ENCODE results near the gene KDM3B. TPM values are rescaled to one million over a fixed set of nuclear protein-coding genes. Genes with fewer than 3 reads are reported as not detected.

KDM3B gene
- total and polyA plus RNA-seq, 2 experiments from 2014 or later: 25.8 to 86.6 TPM

DNA sequence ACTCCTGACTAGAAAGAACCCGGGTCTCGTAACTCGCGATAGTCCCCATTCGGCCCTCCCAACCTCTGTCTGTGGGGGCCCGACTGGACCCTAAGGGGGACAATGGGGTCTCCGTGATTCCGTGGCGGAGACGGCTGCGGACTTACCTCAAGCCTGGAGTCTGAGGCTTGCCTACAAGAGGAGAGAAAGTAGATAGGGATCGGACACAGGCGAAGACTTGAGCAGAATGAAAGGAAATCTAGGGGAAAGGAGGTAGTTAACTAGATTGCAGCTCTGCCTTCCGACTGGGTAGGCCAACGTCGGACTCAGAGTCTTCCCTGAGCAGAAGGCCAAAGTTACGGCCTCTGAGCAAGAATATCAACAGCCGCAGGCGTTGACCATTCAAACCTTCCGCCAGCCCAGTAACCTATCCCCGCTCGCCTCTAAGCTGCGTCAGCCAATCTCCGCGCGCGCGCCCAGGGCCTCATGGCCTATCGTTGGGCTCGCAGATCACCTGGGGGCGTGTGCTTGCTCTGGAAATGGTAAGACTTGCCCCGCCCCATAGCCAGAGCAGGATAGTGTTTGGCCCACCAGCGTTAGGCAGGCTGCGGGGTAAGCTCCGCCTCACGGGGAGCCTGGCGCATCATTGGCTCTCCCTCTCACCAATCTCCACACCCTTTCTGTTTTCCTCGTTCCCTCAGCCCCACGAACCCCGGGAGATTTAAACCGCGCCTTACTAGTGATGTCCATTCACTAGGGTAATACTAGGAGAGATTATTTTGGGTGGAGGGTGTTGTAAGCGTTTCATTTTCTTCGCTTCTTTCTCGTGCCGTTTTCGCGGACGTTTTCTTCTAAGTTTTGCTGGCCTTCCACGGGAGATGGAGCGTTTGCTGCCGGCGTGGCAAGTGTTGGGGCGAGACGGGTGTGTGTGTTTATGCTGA lies 20.8 kb upstream of the KDM3B start, which contains the start of gene CDC25C:
Gene CDC25C, minus strand, starts transcription at position 356 of the 920 bp plus-strand sequence. CDS start 624 bp downstream, outside the sequence.
- H4K20me1 ChIP-seq (replicated peaks; ENCODE audit: insufficient read depth): no peaks in the 10 kb centered on the region
- Mint-ChIP-seq H3K27ac (peak within 1 kb of the TSS; percentile 98), H3K4me3 (peak within 1 kb of the TSS; percentile 92), H3K27me3 (ENCODE audit: insufficient read depth, low read depth, poor library complexity) (peaks cover 4% of the 10 kb centered on the region), H3K36me3 (ENCODE audit: low read depth) (no peaks in the 10 kb centered on the region; the same call in 2 of the 3 replicates), H3K4me1 (peaks cover 10% of the 10 kb centered on the region), H3K9me3 (no peaks in the 10 kb centered on the region)
- ATAC-seq (peak; percentile 99), DNase-seq (ENCODE audit: low spot score) (peak; percentile 100)
- peak; percentile 92 for TF ChIP-seq POLR2AphosphoS5 (IDR thresholded peaks at IDR 0.05; ENCODE audit: low read depth)
- no peak for TF ChIP-seq ZNF331 (CRISPR knock-in tag; IDR thresholded peaks at IDR 0.05; ENCODE audit: low read depth)
- TF ChIP-seq CREB1 (CRISPR knock-in tag; IDR thresholded peaks at IDR 0.05; ENCODE audit: low read depth): 0 out of 2 replicates have a peak, but pooled peaks have one; percentile 42
- no peaks in the 10 kb centered on the region; the same call in 1 of the 2 replicates for H3K36me3 ChIP-seq (ENCODE audit: insufficient read depth)
- peaks cover under 1% of the 10 kb centered on the region; the same call in 1 of the 2 replicates for H3K4me1 ChIP-seq (ENCODE audit: insufficient read depth)
- H3F3A ChIP-seq (replicated peaks; ENCODE audit: low read depth): no peaks in the 10 kb centered on the region
- H3K27ac ChIP-seq (ENCODE audit: low read depth): peak within 1 kb of the TSS; percentile 88
- H2AFZ ChIP-seq: peak within 1 kb of the TSS; percentile 76
- H3K4me3 ChIP-seq: peak within 1 kb of the TSS; percentile 70
- no peaks in the 10 kb centered on the region for H3K27me3 ChIP-seq (ENCODE audit: insufficient read depth)
- H3K79me2 ChIP-seq (replicated peaks; ENCODE audit: insufficient read depth): peaks cover 15% of the 10 kb centered on the region
- peak within 1 kb of the TSS; percentile 84 for H3K4me2 ChIP-seq
- H3K9me2 ChIP-seq (ENCODE audit: insufficient read depth): no peaks in the 10 kb centered on the region

DNA sequence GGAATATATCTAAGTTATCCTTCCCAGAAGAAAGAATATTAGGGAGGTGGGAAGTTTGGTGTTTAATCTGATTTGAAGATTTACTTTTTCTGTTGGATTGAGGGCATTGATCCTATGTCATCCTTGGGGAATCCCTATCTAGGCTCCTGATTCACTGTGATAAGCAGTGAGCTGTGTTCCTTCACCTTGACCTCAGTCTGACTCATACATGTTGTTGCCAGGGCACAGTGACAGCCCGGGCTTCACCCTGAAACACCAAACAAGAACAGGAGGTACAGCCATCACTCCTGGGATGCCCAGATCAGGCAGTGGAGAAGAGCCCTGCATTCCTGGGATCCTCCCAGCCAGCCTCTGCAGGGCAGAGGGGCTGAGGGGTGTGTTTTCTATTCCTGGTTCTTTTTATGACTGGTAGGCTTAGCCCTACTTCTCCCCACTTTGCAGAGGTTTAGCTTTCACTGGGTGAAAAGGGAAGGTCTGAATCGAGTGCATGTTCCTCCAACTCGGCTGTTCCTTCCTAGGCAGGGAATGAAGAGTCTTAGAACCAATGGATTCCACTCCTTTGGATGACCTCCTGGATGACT lies 17.5 kb upstream of the KDM3B start:
- Histone ChIP-seq H2AFZ (no peak overlapping the region), H3K79me2 (replicated peaks; ENCODE audit: insufficient read depth) (peaks cover 29% of the 10 kb centered on the region), H3K4me1 (ENCODE audit: insufficient read depth) (peaks cover 12% of the 10 kb centered on the region; the same call in 1 of the 2 replicates), H3F3A (replicated peaks; ENCODE audit: low read depth) (no peaks in the 10 kb centered on the region), H3K27ac (ENCODE audit: low read depth) (no peak overlapping the region), H3K27me3 (ENCODE audit: insufficient read depth) (no peaks in the 10 kb centered on the region), H3K4me3 (no peak overlapping the region), H3K4me2 (no peak overlapping the region), H4K20me1 (replicated peaks; ENCODE audit: insufficient read depth) (no peaks in the 10 kb centered on the region), H3K36me3 (ENCODE audit: insufficient read depth) (no peaks in the 10 kb centered on the region), H3K9me2 (ENCODE audit: insufficient read depth) (no peaks in the 10 kb centered on the region)
- Mint-ChIP-seq H3K27ac (peak overlapping the region; percentile 38; the same call in 1 of the 2 replicates), H3K4me1 (peaks cover 21% of the 10 kb centered on the region), H3K36me3 (ENCODE audit: low read depth) (peaks cover 3% of the 10 kb centered on the region; the same call in 1 of the 3 replicates), H3K4me3 (no peak overlapping the region; the same call in 2 of the 3 replicates), H3K27me3 (ENCODE audit: insufficient read depth, low read depth, poor library complexity) (peaks cover 9% of the 10 kb centered on the region), H3K9me3 (no peaks in the 10 kb centered on the region)
- ATAC-seq (no peak), DNase-seq (ENCODE audit: low spot score) (no peak)
- TF ChIP-seq JUNB (IDR thresholded peaks at IDR 0.05; ENCODE audit: unreplicated experiment) (no peak), ZNF114 (CRISPR knock-in tag; IDR thresholded peaks at IDR 0.05) (no peak), CREB1 (CRISPR knock-in tag; IDR thresholded peaks at IDR 0.05; ENCODE audit: low read depth) (no peak), NANOG (IDR thresholded peaks at IDR 0.05; ENCODE audit: borderline replicate concordance) (no peak)
- TF ChIP-seq, protein P1, sequence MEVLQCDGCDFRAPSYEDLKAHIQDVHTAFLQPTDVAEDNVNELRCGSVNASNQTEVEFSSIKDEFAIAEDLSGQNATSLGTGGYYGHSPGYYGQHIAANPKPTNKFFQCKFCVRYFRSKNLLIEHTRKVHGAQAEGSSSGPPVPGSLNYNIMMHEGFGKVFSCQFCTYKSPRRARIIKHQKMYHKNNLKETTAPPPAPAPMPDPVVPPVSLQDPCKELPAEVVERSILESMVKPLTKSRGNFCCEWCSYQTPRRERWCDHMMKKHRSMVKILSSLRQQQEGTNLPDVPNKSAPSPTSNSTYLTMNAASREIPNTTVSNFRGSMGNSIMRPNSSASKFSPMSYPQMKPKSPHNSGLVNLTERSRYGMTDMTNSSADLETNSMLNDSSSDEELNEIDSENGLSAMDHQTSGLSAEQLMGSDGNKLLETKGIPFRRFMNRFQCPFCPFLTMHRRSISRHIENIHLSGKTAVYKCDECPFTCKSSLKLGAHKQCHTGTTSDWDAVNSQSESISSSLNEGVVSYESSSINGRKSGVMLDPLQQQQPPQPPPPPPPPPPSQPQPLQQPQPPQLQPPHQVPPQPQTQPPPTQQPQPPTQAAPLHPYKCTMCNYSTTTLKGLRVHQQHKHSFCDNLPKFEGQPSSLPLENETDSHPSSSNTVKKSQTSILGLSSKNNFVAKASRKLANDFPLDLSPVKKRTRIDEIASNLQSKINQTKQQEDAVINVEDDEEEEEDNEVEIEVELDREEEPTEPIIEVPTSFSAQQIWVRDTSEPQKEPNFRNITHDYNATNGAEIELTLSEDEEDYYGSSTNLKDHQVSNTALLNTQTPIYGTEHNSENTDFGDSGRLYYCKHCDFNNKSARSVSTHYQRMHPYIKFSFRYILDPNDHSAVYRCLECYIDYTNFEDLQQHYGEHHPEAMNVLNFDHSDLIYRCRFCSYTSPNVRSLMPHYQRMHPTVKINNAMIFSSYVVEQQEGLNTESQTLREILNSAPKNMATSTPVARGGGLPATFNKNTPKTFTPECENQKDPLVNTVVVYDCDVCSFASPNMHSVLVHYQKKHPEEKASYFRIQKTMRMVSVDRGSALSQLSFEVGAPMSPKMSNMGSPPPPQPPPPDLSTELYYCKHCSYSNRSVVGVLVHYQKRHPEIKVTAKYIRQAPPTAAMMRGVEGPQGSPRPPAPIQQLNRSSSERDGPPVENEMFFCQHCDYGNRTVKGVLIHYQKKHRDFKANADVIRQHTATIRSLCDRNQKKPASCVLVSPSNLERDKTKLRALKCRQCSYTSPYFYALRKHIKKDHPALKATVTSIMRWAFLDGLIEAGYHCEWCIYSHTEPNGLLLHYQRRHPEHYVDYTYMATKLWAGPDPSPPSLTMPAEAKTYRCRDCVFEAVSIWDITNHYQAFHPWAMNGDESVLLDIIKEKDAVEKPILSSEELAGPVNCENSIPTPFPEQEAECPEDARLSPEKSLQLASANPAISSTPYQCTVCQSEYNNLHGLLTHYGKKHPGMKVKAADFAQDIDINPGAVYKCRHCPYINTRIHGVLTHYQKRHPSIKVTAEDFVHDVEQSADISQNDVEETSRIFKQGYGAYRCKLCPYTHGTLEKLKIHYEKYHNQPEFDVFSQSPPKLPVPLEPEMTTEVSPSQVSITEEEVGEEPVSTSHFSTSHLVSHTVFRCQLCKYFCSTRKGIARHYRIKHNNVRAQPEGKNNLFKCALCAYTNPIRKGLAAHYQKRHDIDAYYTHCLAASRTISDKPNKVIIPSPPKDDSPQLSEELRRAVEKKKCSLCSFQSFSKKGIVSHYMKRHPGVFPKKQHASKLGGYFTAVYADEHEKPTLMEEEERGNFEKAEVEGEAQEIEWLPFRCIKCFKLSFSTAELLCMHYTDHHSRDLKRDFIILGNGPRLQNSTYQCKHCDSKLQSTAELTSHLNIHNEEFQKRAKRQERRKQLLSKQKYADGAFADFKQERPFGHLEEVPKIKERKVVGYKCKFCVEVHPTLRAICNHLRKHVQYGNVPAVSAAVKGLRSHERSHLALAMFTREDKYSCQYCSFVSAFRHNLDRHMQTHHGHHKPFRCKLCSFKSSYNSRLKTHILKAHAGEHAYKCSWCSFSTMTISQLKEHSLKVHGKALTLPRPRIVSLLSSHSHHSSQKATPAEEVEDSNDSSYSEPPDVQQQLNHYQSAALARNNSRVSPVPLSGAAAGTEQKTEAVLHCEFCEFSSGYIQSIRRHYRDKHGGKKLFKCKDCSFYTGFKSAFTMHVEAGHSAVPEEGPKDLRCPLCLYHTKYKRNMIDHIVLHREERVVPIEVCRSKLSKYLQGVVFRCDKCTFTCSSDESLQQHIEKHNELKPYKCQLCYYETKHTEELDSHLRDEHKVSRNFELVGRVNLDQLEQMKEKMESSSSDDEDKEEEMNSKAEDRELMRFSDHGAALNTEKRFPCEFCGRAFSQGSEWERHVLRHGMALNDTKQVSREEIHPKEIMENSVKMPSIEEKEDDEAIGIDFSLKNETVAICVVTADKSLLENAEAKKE (CRISPR knock-in tag; IDR thresholded peaks at IDR 0.05): no peak
- TF ChIP-seq, protein P2, sequence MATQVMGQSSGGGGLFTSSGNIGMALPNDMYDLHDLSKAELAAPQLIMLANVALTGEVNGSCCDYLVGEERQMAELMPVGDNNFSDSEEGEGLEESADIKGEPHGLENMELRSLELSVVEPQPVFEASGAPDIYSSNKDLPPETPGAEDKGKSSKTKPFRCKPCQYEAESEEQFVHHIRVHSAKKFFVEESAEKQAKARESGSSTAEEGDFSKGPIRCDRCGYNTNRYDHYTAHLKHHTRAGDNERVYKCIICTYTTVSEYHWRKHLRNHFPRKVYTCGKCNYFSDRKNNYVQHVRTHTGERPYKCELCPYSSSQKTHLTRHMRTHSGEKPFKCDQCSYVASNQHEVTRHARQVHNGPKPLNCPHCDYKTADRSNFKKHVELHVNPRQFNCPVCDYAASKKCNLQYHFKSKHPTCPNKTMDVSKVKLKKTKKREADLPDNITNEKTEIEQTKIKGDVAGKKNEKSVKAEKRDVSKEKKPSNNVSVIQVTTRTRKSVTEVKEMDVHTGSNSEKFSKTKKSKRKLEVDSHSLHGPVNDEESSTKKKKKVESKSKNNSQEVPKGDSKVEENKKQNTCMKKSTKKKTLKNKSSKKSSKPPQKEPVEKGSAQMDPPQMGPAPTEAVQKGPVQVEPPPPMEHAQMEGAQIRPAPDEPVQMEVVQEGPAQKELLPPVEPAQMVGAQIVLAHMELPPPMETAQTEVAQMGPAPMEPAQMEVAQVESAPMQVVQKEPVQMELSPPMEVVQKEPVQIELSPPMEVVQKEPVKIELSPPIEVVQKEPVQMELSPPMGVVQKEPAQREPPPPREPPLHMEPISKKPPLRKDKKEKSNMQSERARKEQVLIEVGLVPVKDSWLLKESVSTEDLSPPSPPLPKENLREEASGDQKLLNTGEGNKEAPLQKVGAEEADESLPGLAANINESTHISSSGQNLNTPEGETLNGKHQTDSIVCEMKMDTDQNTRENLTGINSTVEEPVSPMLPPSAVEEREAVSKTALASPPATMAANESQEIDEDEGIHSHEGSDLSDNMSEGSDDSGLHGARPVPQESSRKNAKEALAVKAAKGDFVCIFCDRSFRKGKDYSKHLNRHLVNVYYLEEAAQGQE (IDR thresholded peaks at IDR 0.05; ENCODE audit: unreplicated experiment): no peak

Measured in GM23338 (cell line).